ENCODE measurements around the gene RDH11.
A peak's percentile ranks its signal among the peaks of the same experiment; 100 is the strongest.

The RDH11 gene

GRCh38 chr14:67641902-67642749 lies 53.4 kb downstream of the RDH11 start:
- Histone ChIP-seq H2BK12ac (ENCODE audit: low read length) (no peak overlapping the region), H3K14ac (ENCODE audit: low read length) (no peak overlapping the region), H3K79me2 (ENCODE audit: control insufficient read depth, insufficient read depth, low read length, poor library complexity) (no peaks in the 10 kb centered on the region), H3K4me2 (ENCODE audit: low read length) (no peak overlapping the region), H3K4ac (ENCODE audit: low read depth, low read length) (no peak overlapping the region), H3K23ac (ENCODE audit: low read length) (peak overlapping the region; percentile 24), H3K4me3 (ENCODE audit: low read depth, low read length) (no peak overlapping the region), H3K4me1 (ENCODE audit: control insufficient read depth in 1 of 2, insufficient read depth in 2 of 2, low read length in 2 of 2) (no peaks in the 10 kb centered on the region), H3K9me3 (ENCODE audit: insufficient read depth, low read depth, low read length) (no peaks in the 10 kb centered on the region), H2AK5ac (ENCODE audit: low read length) (no peak overlapping the region), H4K91ac (ENCODE audit: low read depth, low read length) (no peak overlapping the region), H3K27ac (ENCODE audit: low read depth, low read length) (no peak overlapping the region), H3K27me3 (ENCODE audit: insufficient read depth, low read length) (no peaks in the 10 kb centered on the region), H2AFZ (ENCODE audit: insufficient read depth, low read length, poor library complexity) (no peak overlapping the region), H2BK120ac (ENCODE audit: insufficient read depth, low read length, poor library complexity) (no peak overlapping the region), H3K9ac (ENCODE audit: low read length) (no peak overlapping the region), H3K18ac (ENCODE audit: low read length) (no peak overlapping the region), H4K12ac (ENCODE audit: low read depth, low read length) (no peak overlapping the region), H2BK5ac (ENCODE audit: low read depth, low read length, poor library complexity) (no peak overlapping the region), H4K8ac (ENCODE audit: low read depth, low read length) (no peak overlapping the region), H3K79me1 (ENCODE audit: low read length) (no peaks in the 10 kb centered on the region), H3K36me3 (ENCODE audit: control insufficient read depth in 1 of 2, insufficient read depth in 2 of 2, low read length in 2 of 2) (peaks cover 4 to 14% of the 10 kb centered on the region in 2 experiments)
- no peak for DNase-seq
- WGBS (ENCODE audit: extremely low coverage, insufficient coverage, insufficient read length), result no CpG with 5 or more reads among the region's 5 CpGs

GRCh38 chr14:67641480-67641879 lies 54.1 kb downstream of the RDH11 start:
- Histone ChIP-seq H3K27me3 (ENCODE audit: insufficient read depth, low read length) (no peaks in the 10 kb centered on the region), H3K23ac (ENCODE audit: low read length) (no peak overlapping the region), H4K8ac (ENCODE audit: low read depth, low read length) (no peak overlapping the region), H2AK5ac (ENCODE audit: low read length) (no peak overlapping the region), H3K36me3 (ENCODE audit: control insufficient read depth in 1 of 2, insufficient read depth in 2 of 2, low read length in 2 of 2) (peaks cover 4 to 13% of the 10 kb centered on the region in 2 experiments), H3K14ac (ENCODE audit: low read length) (no peak overlapping the region), H3K4ac (ENCODE audit: low read depth, low read length) (no peak overlapping the region), H2BK120ac (ENCODE audit: insufficient read depth, low read length, poor library complexity) (no peak overlapping the region), H4K12ac (ENCODE audit: low read depth, low read length) (no peak overlapping the region), H2BK5ac (ENCODE audit: low read depth, low read length, poor library complexity) (no peak overlapping the region), H3K18ac (ENCODE audit: low read length) (no peak overlapping the region), H3K9ac (ENCODE audit: low read length) (no peak overlapping the region), H3K9me3 (ENCODE audit: insufficient read depth, low read depth, low read length) (no peaks in the 10 kb centered on the region), H2BK12ac (ENCODE audit: low read length) (no peak overlapping the region), H3K4me2 (ENCODE audit: low read length) (no peak overlapping the region), H4K91ac (ENCODE audit: low read depth, low read length) (no peak overlapping the region), H3K4me3 (ENCODE audit: low read depth, low read length) (no peak overlapping the region), H2AFZ (ENCODE audit: insufficient read depth, low read length, poor library complexity) (no peak overlapping the region), H3K4me1 (ENCODE audit: control insufficient read depth in 1 of 2, insufficient read depth in 2 of 2, low read length in 2 of 2) (no peaks in the 10 kb centered on the region), H3K79me1 (ENCODE audit: low read length) (no peaks in the 10 kb centered on the region), H3K79me2 (ENCODE audit: control insufficient read depth, insufficient read depth, low read length, poor library complexity) (no peaks in the 10 kb centered on the region), H3K27ac (ENCODE audit: low read depth, low read length) (no peak overlapping the region)
- no CpG with 5 or more reads among the region's 1 CpG for WGBS (ENCODE audit: extremely low coverage, insufficient coverage, insufficient read length)
- no peak for DNase-seq

GRCh38 chr14:67638642-67639041 lies 56.9 kb downstream of the RDH11 start:
- no peaks in the 10 kb centered on the region for H3K79me1 ChIP-seq (ENCODE audit: low read length)
- H3K9me3 ChIP-seq (ENCODE audit: insufficient read depth, low read depth, low read length), result no peaks in the 10 kb centered on the region
- H3K27ac ChIP-seq (ENCODE audit: low read depth, low read length), result no peak overlapping the region
- no CpG with 5 or more reads among the region's 3 CpGs for WGBS (ENCODE audit: extremely low coverage, insufficient coverage, insufficient read length)
- no peak overlapping the region for H3K4me2 ChIP-seq (ENCODE audit: low read length)
- DNase-seq, result no peak
- no peak overlapping the region for H2BK5ac ChIP-seq (ENCODE audit: low read depth, low read length, poor library complexity)
- no peaks in the 10 kb centered on the region for H3K27me3 ChIP-seq (ENCODE audit: insufficient read depth, low read length)
- H4K91ac ChIP-seq (ENCODE audit: low read depth, low read length), result no peak overlapping the region
- H4K8ac ChIP-seq (ENCODE audit: low read depth, low read length), result no peak overlapping the region
- H3K18ac ChIP-seq (ENCODE audit: low read length), result no peak overlapping the region
- H3K9ac ChIP-seq (ENCODE audit: low read length), result no peak overlapping the region
- H2AFZ ChIP-seq (ENCODE audit: insufficient read depth, low read length, poor library complexity), result no peak overlapping the region
- no peak overlapping the region for H2AK5ac ChIP-seq (ENCODE audit: low read length)
- no peak overlapping the region for H4K12ac ChIP-seq (ENCODE audit: low read depth, low read length)
- no peaks in the 10 kb centered on the region for H3K4me1 ChIP-seq (ENCODE audit: control insufficient read depth in 1 of 2, insufficient read depth in 2 of 2, low read length in 2 of 2)
- H3K14ac ChIP-seq (ENCODE audit: low read length), result no peak overlapping the region
- H3K4me3 ChIP-seq (ENCODE audit: low read depth, low read length), result no peak overlapping the region
- no peak overlapping the region for H3K23ac ChIP-seq (ENCODE audit: low read length)
- no peak overlapping the region for H2BK12ac ChIP-seq (ENCODE audit: low read length)
- no peak overlapping the region for H3K4ac ChIP-seq (ENCODE audit: low read depth, low read length)
- H3K79me2 ChIP-seq (ENCODE audit: control insufficient read depth, insufficient read depth, low read length, poor library complexity), result no peaks in the 10 kb centered on the region
- H3K36me3 ChIP-seq (ENCODE audit: control insufficient read depth in 1 of 2, insufficient read depth in 2 of 2, low read length in 2 of 2), result peaks cover 0 to 1% of the 10 kb centered on the region in 2 experiments
- no peak overlapping the region for H2BK120ac ChIP-seq (ENCODE audit: insufficient read depth, low read length, poor library complexity)

- WGBS (ENCODE audit: extremely low coverage, insufficient coverage, insufficient read length), result no CpG with 5 or more reads among the region's 3 CpGs
- Histone ChIP-seq H3K27ac (ENCODE audit: low read depth, low read length) (no peak overlapping the region), H3K18ac (ENCODE audit: low read length) (no peak overlapping the region), H4K8ac (ENCODE audit: low read depth, low read length) (no peak overlapping the region), H3K79me2 (ENCODE audit: control insufficient read depth, insufficient read depth, low read length, poor library complexity) (no peaks in the 10 kb centered on the region), H2AK5ac (ENCODE audit: low read length) (no peak overlapping the region), H3K9ac (ENCODE audit: low read length) (no peak overlapping the region), H2AFZ (ENCODE audit: insufficient read depth, low read length, poor library complexity) (no peak overlapping the region), H3K27me3 (ENCODE audit: insufficient read depth, low read length) (no peaks in the 10 kb centered on the region), H3K4me3 (ENCODE audit: low read depth, low read length) (no peak overlapping the region), H4K12ac (ENCODE audit: low read depth, low read length) (no peak overlapping the region), H3K4me2 (ENCODE audit: low read length) (no peak overlapping the region), H4K91ac (ENCODE audit: low read depth, low read length) (no peak overlapping the region), H3K23ac (ENCODE audit: low read length) (no peak overlapping the region), H2BK5ac (ENCODE audit: low read depth, low read length, poor library complexity) (no peak overlapping the region), H3K14ac (ENCODE audit: low read length) (no peak overlapping the region), H2BK120ac (ENCODE audit: insufficient read depth, low read length, poor library complexity) (no peak overlapping the region), H3K9me3 (ENCODE audit: insufficient read depth, low read depth, low read length) (no peaks in the 10 kb centered on the region), H3K4ac (ENCODE audit: low read depth, low read length) (no peak overlapping the region), H3K79me1 (ENCODE audit: low read length) (no peaks in the 10 kb centered on the region), H3K36me3 (ENCODE audit: control insufficient read depth in 1 of 2, insufficient read depth in 2 of 2, low read length in 2 of 2) (no peaks in the 10 kb centered on the region), H3K4me1 (ENCODE audit: control insufficient read depth in 1 of 2, insufficient read depth in 2 of 2, low read length in 2 of 2) (no peaks in the 10 kb centered on the region), H2BK12ac (ENCODE audit: low read length) (no peak overlapping the region)
- DNase-seq, result no peak
Measured at GRCh38 chr14:67636361-67636919, 59.1 kb downstream of the RDH11 start.

Measured in trophoblast cell (in vitro differentiated cells and primary cell).